Activated T-helper 2 cell treated with anti-CD3 and anti-CD28 coated beads, Interferon-gamma antibody, Interleukin-2, Interleukin-4, amounts not matched to agents 10 μg/mL and 5 μg/mL and 100 μg/mL, durations not matched to agents 14 hours and 24 hours and 36 hours (primary cell): ENCODE results near the gene ZNF729. TPM values are rescaled to one million over a fixed set of nuclear protein-coding genes. Genes with fewer than 3 reads are reported as not detected.

Source experiments
- total RNA-seq: library from RNA; stranded (reverse); gene quantifications from 2 replicates; pipeline ENCODE4 v1.2.3, GENCODE V29; 2022

The ZNF729 gene
- total RNA-seq, 1 donor from 2014 or later = not detected

Other genes starting within 250 kb of the ZNF729 start
- 5.5 and 5.9 TPM in 2 replicates for gene ZNF257, start 234.0 kb upstream of the ZNF729 start, total RNA-seq
- gene ZNF676, start 89.5 kb upstream of the ZNF729 start, total RNA-seq = not detected in 2 replicates
- not detected in 2 replicates for gene ZNF98, start 135.9 kb downstream of the ZNF729 start, total RNA-seq